ENCODE results near the gene CCDC116.

CCDC116 gene

DNA sequence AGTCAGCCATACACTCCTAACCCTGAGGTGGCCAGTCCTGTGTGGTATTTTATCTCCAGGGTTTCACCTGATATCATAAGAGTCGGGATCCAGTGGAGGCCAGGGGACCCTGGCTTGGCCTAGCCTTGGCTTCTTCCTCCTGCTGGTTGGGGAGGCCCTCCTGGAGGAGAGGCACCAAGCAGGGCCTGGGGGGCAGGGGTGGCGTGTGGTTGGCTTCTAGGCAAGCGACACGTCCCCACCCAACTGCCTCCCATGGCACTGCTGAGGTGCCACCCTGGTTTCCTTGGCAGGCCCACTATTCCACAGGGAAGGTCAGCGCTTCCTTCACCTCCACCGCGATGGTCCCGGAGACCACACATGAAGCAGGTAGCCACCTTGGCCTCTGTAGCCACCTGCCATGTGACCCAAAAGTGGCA, 53.6 kb downstream of the CCDC116 start:
- in situ Hi-C loops (cut with HindIII; ENCODE audit: low pct_unique_long_range_greater_than_20kb, low sequenced_read_pairs): no loop called here
- TF ChIP-seq JUND (IDR thresholded peaks at IDR 0.05; ENCODE audit: low read depth): no peak
- DNase-seq (ENCODE audit: low read depth in 1 of 2, low spot score in 1 of 2): no peak
